Mucosa of rectum (tissue), 2 donors: ENCODE data around the gene PROS1.

Source experiments
- H3K27ac ChIP-seq, 2 donors: one replicate each; pipeline ENCODE4 v1.7.0; 2013; ENCODE audit warnings: inconsistent platforms in 2 of 2, low read depth in 2 of 2, low read length in 2 of 2
- H3K27me3 ChIP-seq, 2 donors: one replicate each; pipeline ENCODE4 v1.7.0; 2013; ENCODE audit warnings: low read length in 2 of 2; ENCODE audit not compliant: control insufficient read depth in 2 of 2, insufficient read depth in 2 of 2
- H3K36me3 ChIP-seq, 2 donors: one replicate each; pipeline ENCODE4 v1.7.0; 2013; ENCODE audit warnings: low read length in 2 of 2; ENCODE audit not compliant: control insufficient read depth in 2 of 2, insufficient read depth in 2 of 2
- H3K4me1 ChIP-seq, 2 donors: one replicate each; pipeline ENCODE4 v1.7.0; 2013; ENCODE audit warnings: low read length in 2 of 2, mild to moderate bottlenecking in 1 of 2; ENCODE audit not compliant: control insufficient read depth in 2 of 2, insufficient read depth in 2 of 2
- H3K4me3 ChIP-seq, 2 donors: one replicate each; pipeline ENCODE4 v1.7.0; 2013; ENCODE audit warnings: low read length in 2 of 2
- H3K9ac ChIP-seq, 2 donors: one replicate each; pipeline ENCODE4 v1.7.0; 2013; ENCODE audit warnings: low read length in 2 of 2, low read depth in 1 of 2, mild to moderate bottlenecking in 1 of 2
- H3K9me3 ChIP-seq, 2 donors: one replicate each; pipeline ENCODE4 v1.7.0; 2013; ENCODE audit warnings: low read length in 2 of 2; ENCODE audit not compliant: control insufficient read depth in 2 of 2
- donor health status: healthy.
- donor health status: Normal muscosa, but diverticular disease.

The PROS1 gene

GRCh38 chr3:93973131-93974126 lies at the start of gene PROS1:
Gene PROS1 (minus strand): TSS chr3:93973896. CDS start chr3:93973749, 147 bp downstream.
- peak within 1 kb of the TSS; percentile 48 to 66 for H3K9ac ChIP-seq
- H3K27me3 ChIP-seq, result no peaks in the 10 kb centered on the region
- peak within 1 kb of the TSS; percentile 77 for H3K4me3 ChIP-seq
- H3K27ac ChIP-seq, result peak within 1 kb of the TSS; percentile 72 to 84
- no peaks in the 10 kb centered on the region for H3K9me3 ChIP-seq
- H3K4me1 ChIP-seq, result peaks cover 0 to 6% of the 10 kb centered on the region in 2 donors
- H3K36me3 ChIP-seq, result no peaks in the 10 kb centered on the region

DNA sequence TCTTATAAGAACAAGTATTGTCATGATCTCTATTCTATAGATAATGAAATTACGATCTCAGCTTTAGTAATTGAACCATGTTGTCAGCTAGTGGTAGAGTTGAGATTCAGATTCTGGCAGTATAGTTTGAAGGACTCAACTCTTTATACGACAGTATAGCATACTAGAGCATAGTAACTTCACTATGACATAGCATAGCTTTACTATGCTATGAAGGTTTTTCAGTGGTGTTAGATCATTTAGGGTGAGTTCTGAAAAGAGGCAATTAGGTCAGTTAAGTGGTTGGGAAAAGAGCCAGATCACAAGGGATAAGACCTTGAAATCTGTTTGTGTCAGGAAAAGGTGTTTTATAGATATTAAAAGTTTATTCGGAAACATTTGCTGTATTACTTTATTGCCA lies 46.6 kb upstream of the PROS1 start:
- Histone ChIP-seq H3K36me3 (peaks cover 0 to 4% of the 10 kb centered on the region in 2 donors), H3K9me3 (no peaks in the 10 kb centered on the region), H3K4me3 (no peak overlapping the region), H3K4me1 (peaks cover 0 to 10% of the 10 kb centered on the region in 2 donors), H3K27ac (no peak overlapping the region), H3K27me3 (no peaks in the 10 kb centered on the region), H3K9ac (no peak overlapping the region)

GRCh38 chr3:94019659-94020058 lies 46.0 kb upstream of the PROS1 start:
- Histone ChIP-seq H3K27ac (no peak overlapping the region), H3K4me3 (no peak overlapping the region), H3K27me3 (no peaks in the 10 kb centered on the region), H3K9ac (no peak overlapping the region), H3K4me1 (peaks cover 0 to 10% of the 10 kb centered on the region in 2 donors), H3K9me3 (no peaks in the 10 kb centered on the region), H3K36me3 (peaks cover 0 to 4% of the 10 kb centered on the region in 2 donors)

DNA sequence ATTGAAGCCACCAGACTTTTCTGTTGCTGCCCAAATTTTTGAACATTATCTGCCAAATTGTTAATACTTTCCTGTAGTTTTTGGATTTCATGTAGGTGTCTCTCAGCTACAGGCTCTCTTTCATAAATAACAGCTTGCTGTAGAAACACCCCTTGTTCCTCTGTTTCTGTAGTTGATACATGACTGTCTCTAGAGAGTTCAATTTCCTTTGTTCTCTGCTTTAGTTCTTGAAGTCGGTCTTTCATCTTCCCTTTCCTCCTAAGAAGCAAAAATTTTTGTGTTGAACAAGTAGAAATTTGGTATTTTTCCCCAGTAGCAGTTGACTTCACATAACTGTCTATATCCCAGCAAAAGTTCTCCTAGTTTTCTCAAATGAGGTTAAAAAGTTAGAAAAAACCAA lies 41.3 kb upstream of the PROS1 start:
- no peak overlapping the region for H3K4me3 ChIP-seq
- no peak overlapping the region for H3K27ac ChIP-seq
- H3K9me3 ChIP-seq, result no peaks in the 10 kb centered on the region

DNA sequence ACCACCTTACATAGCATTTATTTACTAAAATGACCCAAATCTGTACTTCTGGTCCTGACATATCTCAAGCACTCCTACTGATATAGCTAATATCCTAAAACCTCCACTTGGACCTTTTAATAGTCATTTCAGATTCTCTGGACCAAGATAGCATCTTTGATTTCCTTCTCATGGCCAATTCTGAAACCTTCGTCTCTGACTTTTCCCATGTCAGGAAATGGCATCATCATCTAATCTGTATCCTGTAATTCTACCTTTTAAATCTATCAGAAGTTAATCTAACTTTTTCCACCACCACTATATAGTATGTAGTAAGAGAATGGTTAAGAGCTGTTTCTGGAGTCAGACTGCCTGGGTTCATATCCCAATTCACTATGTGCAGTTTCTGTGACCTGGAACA lies 38.5 kb upstream of the PROS1 start:
- H3K9me3 ChIP-seq, result no peaks in the 10 kb centered on the region
- no peak overlapping the region for H3K4me3 ChIP-seq
- H3K27ac ChIP-seq, result no peak overlapping the region
- H3K36me3 ChIP-seq, result peaks cover 0 to 4% of the 10 kb centered on the region in 2 donors
- no peaks in the 10 kb centered on the region for H3K27me3 ChIP-seq
- no peak overlapping the region for H3K9ac ChIP-seq
- no peaks in the 10 kb centered on the region for H3K4me1 ChIP-seq

More for the DNA sequence above, 41.3 kb upstream of the PROS1 start:
- Histone ChIP-seq H3K36me3 (peaks cover 0 to 8% of the 10 kb centered on the region in 2 donors), H3K9ac (no peak overlapping the region), H3K4me1 (no peaks in the 10 kb centered on the region), H3K27me3 (no peaks in the 10 kb centered on the region)

- Histone ChIP-seq H3K27me3 (no peaks in the 10 kb centered on the region), H3K4me3 (no peak overlapping the region)
These were observed 37.6 kb upstream of the PROS1 start for GRCh38 chr3:94011233-94011711.

DNA sequence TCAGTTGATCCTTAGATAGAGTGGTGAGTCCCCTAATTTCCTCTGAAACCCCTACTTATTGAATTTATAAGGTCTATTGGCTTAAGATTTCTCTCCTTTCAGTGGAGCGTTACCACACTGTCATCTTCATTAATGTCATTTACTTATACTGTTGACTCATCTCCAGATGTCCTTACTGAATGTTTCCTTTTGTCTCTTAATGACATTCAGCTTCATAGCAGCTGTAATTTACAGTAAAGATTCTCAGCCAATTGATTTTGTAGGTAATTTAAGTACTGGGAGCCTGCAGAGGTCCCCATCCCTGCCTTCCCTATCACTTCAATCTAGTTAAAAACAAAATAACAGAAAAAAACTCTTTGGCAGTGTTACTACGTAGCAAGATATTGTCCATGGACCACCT lies 35.9 kb upstream of the PROS1 start:
- Histone ChIP-seq H3K27ac (no peak overlapping the region), H3K9ac (no peak overlapping the region), H3K4me3 (no peak overlapping the region), H3K36me3 (peaks cover 0 to 4% of the 10 kb centered on the region in 2 donors), H3K9me3 (no peaks in the 10 kb centered on the region), H3K4me1 (no peaks in the 10 kb centered on the region), H3K27me3 (no peaks in the 10 kb centered on the region)

More at GRCh38 chr3:94011233-94011711, 37.6 kb upstream of the PROS1 start:
- Histone ChIP-seq H3K27ac (no peak overlapping the region), H3K9ac (no peak overlapping the region), H3K4me1 (no peaks in the 10 kb centered on the region), H3K9me3 (no peaks in the 10 kb centered on the region), H3K36me3 (peaks cover 0 to 4% of the 10 kb centered on the region in 2 donors)

DNA sequence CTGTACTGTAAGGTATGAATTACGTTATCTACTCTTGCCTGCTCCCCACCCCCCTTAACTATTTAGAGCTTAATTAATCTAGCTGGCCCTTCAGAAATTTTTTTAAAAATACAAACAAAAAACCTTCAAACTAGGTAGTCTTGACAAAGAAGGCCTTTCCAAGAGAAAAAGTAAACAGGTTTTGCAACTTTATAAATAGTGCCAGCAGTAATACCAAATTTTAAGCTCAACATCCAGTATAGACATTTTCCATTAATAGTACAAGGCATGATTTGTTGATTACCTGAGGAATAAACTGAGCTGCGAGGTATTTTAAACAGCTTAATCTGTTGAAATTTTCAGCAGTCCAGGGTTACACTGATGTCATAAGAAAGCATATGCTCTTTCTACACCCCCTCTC lies 34.6 kb upstream of the PROS1 start:
- Histone ChIP-seq H3K4me3 (no peak overlapping the region), H3K27me3 (no peaks in the 10 kb centered on the region), H3K4me1 (peaks cover 0 to 2% of the 10 kb centered on the region in 2 donors), H3K36me3 (no peaks in the 10 kb centered on the region), H3K9me3 (no peaks in the 10 kb centered on the region), H3K9ac (no peak overlapping the region), H3K27ac (no peak overlapping the region)

GRCh38 chr3:94004301-94004910 lies 30.7 kb upstream of the PROS1 start:
- Histone ChIP-seq H3K27ac (no peak overlapping the region), H3K9me3 (no peaks in the 10 kb centered on the region), H3K9ac (no peak overlapping the region)

More at GRCh38 chr3:94004301-94004910, 30.7 kb upstream of the PROS1 start:
- H3K4me3 ChIP-seq, result peak overlapping the region; percentile 48 to 53
- no peaks in the 10 kb centered on the region for H3K27me3 ChIP-seq
- H3K4me1 ChIP-seq, result peaks cover 0 to 2% of the 10 kb centered on the region in 2 donors
- H3K36me3 ChIP-seq, result no peaks in the 10 kb centered on the region
